Embryonic facial prominence (tissue), 1 donor: ENCODE results near the gene HNRNPA1L2.
"Not testable (repeated sequence)": the region's sequence is repeated elsewhere in the genome, so short reads cannot be mapped to it uniquely, and the experiment has no call there.

Source experiments
- DNase-seq: peaks from one replicate; pipeline ENCODE4 v3.0.0-alpha.2; 2016; ENCODE audit errors: extremely low spot score

Gene HNRNPA1L2

DNA sequence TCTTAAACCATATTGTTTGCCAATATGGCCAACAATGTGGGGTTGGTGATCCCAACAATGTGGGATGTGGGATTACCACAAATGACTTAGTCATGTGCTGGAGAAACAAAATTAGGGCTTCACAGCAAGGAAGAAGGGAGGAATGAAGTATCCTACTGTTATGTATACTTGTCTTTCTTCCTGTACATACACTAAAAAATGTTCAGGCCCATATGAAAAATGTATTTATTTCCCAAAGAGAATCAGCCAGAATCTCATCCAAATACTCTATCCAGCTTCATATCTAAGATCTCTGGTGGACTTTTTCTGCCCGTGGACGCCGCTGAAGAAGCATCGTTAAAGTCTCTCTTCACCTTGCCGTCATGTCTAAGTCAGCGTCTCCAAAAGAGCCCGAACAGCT, at the start of gene HNRNPA1L2:
Gene HNRNPA1L2 (plus strand): TSS at position 301 of the 400 bp plus-strand sequence. CDS start 62 bp downstream, at position 363.
- no peak for DNase-seq

DNA sequence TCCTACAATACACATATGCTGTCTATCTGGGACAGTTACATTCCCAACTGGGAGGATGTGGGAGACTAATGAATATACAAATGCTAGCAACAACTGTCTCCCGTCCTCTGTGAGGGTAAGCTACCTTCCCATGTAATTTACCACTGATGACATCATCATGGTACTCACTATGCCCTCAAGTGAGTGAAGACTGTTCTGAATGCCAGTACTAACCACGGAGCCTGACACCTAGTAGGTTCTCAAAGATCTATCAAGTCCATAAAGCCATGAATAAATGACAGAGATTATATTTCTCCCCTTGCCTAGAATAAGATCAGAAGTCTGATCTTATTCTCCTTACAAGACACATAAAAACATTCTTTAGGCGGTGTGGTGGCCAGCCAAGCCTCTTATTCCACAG, 49.1 kb upstream of the HNRNPA1L2 start:
- not testable (repeated sequence) for DNase-seq

DNA sequence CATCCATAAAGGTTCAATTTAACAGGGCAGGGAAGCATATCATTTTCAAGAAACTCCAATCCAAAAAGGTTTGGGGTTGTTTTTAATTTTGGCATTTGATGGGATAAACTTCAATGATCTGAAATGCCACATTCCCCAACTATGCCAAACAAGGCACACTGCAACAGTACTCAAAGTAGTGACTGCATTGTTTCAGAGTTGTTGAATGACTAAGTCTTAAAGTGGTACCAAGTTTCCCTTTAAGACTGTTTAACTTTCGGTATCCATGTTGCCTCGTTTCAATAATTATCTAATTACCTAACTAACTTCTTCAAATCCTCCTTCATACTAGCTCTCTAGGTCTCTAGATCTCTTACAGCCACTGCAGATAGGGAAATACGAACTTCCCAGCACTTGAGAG, 48.4 kb upstream of the HNRNPA1L2 start:
- DNase-seq = not testable (repeated sequence)

DNA sequence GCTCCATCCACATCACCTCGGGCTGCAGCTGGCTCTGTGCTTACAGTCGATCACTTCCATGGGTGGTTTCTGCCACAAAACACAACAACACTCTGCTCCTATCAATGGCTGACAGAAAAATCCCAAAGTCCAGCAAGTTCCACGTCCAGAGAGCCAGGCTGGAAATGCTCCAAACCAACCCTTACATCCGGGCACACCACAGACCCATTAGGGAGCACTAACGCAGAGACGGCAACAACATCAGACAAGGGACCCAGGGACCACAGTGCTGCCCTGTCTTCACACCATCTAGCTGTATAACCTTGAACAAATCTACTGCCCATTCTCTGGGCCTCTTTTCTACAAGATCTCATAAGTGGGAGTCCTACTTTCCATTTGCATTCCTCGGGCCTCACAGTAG, 47.9 kb upstream of the HNRNPA1L2 start:
- DNase-seq = not testable (repeated sequence)

DNA sequence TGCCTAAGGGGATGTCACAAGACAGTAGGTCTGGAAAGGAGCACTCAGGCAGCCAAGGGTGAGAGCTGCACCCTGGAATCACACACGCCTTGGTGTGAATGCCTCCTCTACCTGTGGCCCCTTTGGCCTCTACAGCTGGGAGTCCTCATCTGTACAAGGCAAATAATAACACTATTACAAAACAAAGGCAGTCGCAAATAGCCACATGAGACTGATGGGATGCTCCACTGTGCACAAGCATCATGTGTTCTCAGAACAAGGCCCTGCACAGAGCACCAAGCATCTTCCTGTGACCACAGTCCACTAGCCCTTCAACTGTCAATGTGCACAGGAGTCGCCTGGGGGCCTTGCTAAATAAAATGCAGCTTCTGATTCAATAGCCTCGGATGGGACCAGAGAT, 44.6 kb upstream of the HNRNPA1L2 start:
- no peak for DNase-seq

DNA sequence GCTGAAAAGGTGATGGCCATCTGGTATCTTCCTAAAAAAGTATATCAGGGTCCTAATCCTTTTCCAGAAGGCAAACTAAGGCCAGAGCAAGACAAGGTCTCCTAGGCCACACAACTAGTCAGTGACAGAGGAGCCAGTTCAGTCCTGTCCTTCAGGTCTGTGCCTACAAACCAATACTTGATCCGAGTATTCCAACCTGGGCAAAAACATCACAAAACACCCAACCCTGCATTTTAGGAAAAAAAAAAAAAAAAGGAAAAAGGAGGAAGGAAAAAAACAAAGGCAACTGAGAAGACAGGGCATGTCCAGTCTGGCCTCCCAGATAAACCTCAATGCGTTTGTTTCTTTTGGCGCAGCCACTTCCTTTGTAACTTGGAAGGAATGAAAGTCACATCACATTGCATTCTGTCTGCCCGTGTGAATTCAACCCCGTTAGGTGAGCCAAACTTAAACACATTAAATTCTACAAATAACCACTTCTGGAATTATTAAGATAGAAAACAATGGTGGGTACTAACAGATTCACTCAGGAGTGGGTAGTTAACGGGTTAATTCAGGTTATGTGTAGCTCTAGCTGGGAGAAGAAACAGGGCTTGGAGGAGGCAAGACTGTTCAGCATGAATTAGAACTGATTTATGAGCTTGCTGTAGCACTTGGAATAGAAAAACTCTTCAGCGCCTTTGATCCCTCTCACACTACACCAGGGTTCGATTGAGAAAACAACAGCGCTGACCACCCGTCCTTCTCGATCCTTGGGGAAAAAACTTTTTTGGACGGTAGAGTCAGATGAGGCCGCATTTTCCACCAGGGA, 43.0 kb upstream of the HNRNPA1L2 start:
- peak; percentile 6 for DNase-seq

DNA sequence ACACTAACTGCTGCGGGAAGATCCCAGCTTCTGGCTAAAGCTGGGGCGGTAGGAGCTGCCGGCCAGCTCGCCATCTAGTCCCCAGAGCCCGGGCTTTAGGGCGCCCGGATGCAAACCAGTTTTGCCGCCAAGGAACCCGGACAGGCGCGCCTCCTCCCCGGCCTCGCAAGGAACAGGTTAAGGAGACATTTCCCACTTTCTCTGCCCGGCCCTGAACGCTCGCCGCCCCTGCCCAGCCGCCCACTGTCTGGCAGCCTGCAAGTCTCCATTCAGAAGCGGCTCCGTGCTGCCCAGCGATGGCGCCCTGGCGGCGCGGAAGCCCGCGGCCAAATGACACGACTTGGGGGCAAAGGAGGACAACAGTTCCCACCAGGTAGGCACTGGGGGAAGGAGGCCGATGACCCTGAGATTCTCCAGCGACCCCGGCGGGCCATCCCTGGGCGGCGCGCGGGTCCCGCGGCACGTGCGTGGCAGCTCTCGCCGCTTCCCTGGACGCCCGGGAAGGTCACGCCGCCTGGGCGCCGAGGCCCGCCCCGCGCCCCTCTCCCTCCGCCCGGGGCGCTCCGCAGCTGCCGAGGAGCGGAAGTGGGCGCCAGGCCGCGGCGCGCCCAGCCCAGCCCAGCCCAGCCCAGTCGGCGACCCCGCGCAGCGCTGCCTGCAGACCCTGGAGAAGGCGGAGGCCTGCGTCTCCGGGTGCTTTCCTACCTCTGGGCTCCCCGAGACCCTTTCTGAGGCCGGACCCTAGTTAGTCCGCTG, 42.2 kb upstream of the HNRNPA1L2 start:
- peak; percentile 8 for DNase-seq

DNA sequence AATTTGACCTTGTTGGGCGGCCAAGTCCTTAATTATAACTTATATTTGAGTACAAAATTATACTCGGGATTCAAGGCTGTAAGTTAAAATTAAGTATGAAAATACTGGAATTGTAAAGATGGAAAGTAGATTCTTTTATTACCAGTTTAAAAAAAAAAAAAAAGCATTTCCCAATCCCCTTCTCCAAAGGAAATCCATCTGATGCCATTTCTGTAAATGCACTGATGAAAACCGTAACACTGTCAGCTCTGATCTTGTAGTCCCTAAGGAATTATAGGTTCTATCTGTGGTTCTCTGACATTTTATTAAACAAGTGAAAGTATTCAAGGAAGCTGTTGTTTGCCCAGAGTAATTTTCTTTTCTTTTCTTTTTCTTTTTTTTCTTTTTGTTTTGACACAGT, 41.6 kb upstream of the HNRNPA1L2 start:
- DNase-seq = no peak

DNA sequence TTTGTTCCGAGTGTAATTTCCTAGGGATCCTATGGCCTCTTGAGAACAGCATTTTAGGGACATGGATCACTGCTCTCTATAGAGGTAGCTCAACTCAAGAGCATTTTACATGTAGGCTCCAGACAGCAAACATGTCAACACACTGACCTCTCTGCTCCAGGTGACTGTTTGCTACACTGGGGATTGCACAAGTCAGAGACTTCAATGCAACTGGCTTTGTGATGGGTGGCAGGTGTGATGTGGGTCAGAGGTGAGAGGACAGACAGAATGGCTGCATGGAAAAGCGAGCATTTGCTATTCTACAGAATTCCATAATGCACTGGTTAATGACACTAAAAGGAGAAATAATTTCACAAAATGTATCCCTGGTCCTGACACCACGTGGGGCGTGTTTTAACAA, 38.9 kb upstream of the HNRNPA1L2 start:
- not testable (repeated sequence) for DNase-seq

DNA sequence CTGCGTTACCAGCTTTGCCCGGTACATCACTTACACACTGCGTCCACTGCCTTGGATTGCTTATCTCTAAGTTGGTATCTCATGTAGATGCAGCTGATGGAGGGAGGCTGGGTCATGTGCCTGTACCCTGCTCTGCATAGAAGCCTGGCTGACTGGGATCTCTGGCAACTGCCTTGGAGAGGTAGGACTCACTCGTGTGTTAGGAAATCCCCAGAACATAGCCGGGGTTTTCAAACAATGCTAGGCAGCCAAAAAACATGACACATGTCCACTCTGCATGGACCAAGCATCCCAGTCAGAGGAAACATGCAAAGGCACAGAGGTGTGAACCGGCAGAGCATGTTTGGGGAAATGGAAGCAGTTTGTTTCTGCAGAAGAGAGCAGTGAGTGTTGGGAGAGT, 36.1 kb upstream of the HNRNPA1L2 start:
- DNase-seq = not testable (repeated sequence)

DNA sequence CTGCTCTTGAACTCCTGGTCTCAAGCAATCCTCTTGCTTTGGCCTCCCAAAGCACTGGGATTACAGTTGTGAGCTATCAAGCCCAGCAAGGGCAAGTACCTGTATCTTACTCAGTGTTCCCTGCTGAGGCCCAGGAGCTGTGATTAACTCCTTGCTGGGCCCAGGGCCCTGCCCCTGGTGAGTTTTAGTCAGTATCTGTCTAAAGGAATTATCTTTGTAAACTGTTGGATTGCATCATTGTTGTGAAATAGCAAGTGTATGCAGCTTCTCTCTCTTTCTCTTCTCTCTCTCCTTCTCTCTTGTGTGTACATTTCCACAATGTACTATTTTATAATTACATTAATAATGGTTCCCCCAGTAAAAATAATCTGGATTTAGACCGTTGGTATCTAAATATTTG, 35.4 kb upstream of the HNRNPA1L2 start:
- DNase-seq = not testable (repeated sequence)

DNA sequence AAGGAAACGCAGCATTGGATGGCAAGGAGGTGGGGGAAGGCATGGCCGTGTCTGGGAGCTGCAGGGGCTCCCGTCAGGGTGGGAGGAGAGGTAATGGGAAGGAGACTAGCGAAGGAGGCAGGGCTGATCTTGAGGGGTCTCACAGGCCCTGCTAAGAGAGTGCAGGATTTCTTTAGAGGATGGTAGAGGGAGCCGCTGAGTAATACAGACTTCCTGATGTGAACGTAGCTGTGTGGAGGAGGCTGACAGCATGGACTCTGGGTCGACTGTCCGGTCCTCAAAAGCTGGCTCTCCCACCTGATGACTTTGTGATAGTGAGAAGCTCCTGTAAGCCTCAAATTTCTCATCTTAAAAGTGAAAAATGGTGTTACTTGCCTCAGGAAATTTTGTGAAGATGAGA, 34.0 kb upstream of the HNRNPA1L2 start:
- DNase-seq = not testable (repeated sequence)

DNA sequence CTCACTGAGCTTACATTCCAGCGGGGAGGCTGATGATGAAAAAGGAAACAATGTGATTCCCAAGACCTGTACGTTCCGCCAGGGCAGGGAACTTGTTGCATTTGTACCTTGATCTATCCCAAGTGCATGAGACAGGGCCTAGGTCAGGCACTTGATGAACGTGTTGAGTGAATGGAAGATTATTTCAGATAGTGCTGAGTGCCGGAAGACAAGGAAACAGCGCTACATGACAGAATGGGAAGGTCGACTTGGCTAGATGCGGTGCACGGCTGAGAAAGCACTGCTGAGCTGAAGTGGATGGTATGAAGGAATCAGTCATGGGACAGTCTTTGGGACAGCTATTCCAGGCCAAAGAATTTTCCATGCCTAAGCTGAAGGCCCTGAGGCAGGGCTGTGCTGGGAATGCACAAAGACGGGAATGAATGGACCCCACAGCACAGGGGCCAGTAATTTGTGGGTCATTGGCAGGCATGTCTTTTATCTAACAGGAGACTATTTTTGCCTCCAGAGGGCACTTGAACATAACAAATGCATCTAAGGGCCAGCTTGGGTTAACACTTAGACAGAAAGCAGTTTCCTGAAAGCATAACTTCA, 33.1 kb upstream of the HNRNPA1L2 start:
- not testable (repeated sequence) for DNase-seq

DNA sequence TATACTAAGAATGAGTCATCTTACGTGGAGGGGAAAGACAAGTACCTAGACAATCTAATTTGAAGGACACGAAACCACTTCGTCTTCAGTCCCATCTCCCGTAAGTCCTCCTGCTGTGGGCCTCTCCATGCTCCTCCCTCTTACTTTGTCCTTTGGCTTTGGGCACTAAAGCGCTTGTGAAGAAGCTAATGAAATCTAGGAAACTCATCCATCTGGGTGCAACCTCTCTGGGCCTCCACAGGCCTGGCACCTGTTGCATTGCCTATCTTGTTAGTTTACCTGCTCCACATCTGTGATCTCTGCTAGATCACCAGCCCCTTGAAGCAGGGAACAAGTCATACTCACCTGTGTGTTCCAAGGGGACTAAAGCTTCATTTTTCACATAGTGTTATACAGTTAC, 32.1 kb upstream of the HNRNPA1L2 start:
- not testable (repeated sequence) for DNase-seq

DNA sequence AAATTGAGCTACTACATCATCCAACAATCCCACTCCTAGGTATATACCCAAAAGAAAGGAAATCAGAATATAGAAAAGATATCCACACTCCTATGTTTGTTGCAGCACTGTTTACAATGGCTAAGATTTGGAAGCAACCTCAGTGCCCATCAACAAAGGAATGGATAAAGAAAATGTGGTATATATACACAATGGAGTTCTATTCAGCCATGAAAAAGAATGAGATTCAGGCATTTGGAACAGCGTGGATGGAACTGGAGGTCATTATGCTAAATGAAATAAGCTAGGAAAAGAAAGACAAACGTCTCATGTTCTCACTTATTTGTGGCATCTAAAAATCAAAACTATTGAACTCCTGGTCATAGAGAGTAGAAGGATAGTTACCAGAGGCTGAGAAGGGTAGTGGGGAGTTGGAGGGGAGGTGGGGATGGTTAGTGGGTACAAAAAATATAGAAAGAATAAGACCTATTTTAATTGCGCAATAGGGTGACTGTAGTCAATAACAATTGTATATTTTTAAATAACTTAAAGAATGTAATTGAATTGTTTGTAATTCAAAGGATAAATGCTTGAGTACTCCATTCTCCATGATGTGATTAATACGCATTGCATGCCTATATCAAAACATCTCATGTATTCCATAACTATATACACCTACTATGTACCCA, 27.0 kb upstream of the HNRNPA1L2 start:
- no peak for DNase-seq

DNA sequence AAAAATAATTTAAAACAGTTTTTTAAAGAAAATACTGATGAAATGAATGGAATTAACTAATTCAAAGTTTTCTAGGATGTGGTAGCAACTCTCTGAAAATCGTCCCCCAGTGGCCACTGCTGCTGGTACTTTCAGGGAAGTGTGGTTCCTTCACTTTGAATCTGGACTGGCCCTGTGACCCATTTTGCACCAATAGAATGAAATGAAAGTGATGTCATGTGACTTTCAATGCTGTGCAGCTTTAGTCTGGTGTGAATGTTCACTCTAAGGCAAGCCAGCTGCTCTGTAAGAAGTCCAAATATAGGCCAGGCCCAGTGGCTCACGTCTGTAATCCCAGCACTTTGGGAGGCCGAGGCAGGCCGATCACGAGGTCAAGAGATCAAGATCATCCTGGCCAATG, 26.4 kb upstream of the HNRNPA1L2 start:
- DNase-seq = no peak

DNA sequence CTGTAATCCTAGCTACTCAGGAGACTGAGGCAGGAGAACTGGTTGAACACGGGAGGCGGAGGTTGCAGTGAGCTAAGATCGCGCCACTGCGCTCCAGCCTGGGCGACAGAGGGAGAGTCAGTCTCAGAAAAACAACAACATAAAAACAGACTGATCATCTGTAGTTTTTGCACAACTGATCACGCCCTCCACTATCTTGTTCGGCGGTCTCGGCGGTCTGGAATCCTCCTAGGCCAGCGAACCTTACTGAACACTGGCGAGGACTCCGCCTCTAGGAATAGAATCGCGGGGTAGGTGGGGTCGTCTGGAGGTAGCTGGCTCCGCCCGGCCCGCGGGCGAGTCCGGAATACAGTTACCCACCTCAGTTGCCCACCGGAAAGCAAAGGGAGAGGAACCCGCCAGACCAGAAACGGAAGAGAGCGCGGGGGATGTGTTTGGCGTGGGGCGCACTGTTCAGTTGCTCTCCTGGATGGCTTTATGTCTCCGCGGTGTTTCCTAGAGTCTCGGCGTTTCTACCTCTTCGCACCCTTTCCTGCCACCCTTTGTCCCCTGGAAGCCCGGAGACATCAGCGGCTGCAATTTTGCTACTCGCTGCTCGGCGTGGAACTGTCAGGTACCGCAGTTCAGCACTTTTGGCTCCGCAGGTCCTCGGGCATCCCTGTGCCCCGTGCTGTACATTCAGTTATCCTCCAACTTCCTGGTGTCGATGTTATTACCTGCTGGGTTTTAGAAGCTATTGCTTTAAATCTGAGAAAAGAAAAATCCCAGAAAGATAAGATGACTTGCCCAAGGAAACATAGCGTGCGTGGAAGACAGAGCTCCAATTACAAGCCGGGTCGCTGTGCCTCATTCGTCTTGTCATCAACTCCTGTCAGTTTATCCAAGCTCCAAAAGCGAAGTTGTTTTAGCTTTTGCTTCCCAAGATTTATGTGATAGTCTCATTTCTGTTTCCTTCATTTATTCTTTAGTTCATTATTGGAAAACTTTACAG, 24.9 kb upstream of the HNRNPA1L2 start:
- DNase-seq = peak; percentile 84

DNA sequence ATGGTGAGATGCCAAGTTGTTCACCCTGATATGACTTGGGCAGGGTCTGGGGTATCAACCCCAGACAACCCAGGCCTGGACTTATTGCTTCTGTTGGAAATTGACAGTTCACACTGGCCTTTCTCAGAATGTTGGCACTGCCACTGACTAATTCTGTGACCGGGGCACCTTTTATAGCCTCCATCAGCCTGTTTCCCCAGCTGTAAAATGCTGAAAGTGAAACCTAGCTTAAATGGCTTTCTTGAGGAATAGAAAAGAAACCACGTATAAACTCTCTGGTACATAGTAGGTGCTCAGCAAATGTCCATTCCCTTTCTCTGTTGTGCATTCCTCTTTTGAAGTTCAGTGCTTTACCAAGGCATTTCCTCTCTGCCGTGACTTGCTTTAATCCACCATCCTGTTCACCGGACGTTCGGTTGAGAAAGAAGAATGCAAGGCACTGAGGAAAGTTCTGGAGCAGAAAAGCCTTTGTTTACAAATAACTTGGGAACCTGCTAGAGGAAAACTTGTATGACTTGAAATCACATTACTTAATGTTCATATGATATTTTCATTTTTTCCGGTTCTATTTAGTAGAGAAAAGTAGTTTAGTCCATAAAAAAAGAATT, 11.0 kb upstream of the HNRNPA1L2 start:
- not testable (repeated sequence) for DNase-seq

DNA sequence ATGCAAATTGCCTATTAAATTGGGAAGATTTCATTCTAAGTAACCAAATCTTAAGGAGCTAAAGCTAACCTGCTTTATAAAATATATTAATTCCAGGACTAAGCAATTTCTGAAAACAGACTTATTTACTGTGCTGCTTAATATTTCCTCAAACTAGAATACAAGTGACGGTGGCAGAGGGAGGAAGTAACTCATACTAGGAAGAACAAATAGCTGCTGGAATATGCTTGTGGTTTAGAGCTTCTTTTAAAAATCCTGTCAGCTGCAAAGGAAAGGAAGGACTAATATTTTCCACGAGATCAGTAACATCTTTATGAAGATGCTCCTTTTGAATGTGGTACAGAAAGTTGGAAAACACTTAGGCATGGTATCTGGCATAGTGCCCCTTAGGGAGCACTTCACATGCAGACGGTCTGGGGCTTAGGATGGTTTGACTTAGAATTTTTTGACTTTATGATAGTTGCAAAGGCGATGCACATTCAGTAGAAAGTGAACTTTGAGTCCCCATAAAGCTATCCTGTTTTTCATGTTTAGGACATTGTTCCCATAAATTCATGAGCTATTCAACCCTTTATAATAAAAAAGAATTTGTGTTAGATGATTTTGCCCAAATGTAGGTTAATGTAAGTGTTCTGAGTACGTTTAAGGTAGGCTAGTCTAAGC, 3.4 kb upstream of the HNRNPA1L2 start:
- DNase-seq = no peak

DNA sequence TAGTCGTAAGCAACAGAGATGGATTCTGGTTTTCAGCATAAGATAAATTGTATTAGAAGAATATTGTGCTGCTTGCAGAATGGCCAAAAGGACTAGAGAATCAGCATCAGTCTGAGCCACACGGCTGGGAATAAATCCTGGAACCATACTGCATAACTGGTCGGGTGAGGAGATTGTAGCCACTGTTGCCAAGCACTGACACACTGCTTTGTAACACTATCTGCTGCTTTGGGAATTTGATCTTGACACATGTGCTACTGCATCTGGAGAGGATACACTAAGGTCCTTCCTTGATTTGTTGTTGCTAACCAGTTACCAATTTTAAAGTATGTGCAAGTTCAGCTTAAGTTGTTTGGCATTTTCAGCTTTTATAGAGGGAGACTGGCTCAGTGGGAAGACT, 1.9 kb downstream of the HNRNPA1L2 start:
- no peak for DNase-seq
